ENCODE measurements around the gene NOA1.

The NOA1 gene

GRCh38 chr4:56977321-56978012 is at the start of gene NOA1:
NOA1 (minus strand) TSS chr4:56977606; CDS start chr4:56977585, 21 bp downstream.
- Histone ChIP-seq H3K4me3 (ENCODE audit: low read depth in 1 of 2, low read length in 2 of 2) (peak within 1 kb of the TSS; percentile 99), H3K27me3 (ENCODE audit: control insufficient read depth in 1 of 2, insufficient read depth in 2 of 2, low read length in 2 of 2) (no peaks in the 10 kb centered on the region), H3K9ac (ENCODE audit: low read depth in 1 of 2, low read length in 2 of 2) (peak within 1 kb of the TSS; percentile 78 to 97), H3K27ac (ENCODE audit: low read depth, low read length) (peak within 1 kb of the TSS; percentile 85), H3K9me3 (ENCODE audit: control insufficient read depth in 1 of 2, low read length in 2 of 2) (peaks cover 7 to 9% of the 10 kb centered on the region in 2 donors), H3K4me1 (ENCODE audit: control insufficient read depth in 1 of 2, insufficient read depth in 2 of 2, low read length in 2 of 2) (peaks cover 16 to 38% of the 10 kb centered on the region in 2 donors), H3K36me3 (ENCODE audit: control insufficient read depth in 1 of 2, insufficient read depth in 2 of 2, low read length in 2 of 2) (peaks cover 18 to 20% of the 10 kb centered on the region in 2 donors)

GRCh38 chr4:57023104-57023503 is 45.7 kb upstream of the NOA1 start:
- peaks cover 41 to 75% of the 10 kb centered on the region in 2 donors for H3K36me3 ChIP-seq (ENCODE audit: control insufficient read depth in 1 of 2, insufficient read depth in 2 of 2, low read length in 2 of 2)
- no peaks in the 10 kb centered on the region for H3K9me3 ChIP-seq (ENCODE audit: control insufficient read depth in 1 of 2, low read length in 2 of 2)
- H3K9ac ChIP-seq (ENCODE audit: low read depth in 1 of 2, low read length in 2 of 2): no peak overlapping the region
- no peaks in the 10 kb centered on the region for H3K27me3 ChIP-seq (ENCODE audit: control insufficient read depth in 1 of 2, insufficient read depth in 2 of 2, low read length in 2 of 2)
- H3K4me3 ChIP-seq (ENCODE audit: low read depth in 1 of 2, low read length in 2 of 2): no peak overlapping the region
- H3K27ac ChIP-seq (ENCODE audit: low read depth, low read length): no peak overlapping the region
- H3K4me1 ChIP-seq (ENCODE audit: control insufficient read depth in 1 of 2, insufficient read depth in 2 of 2, low read length in 2 of 2): no peaks in the 10 kb centered on the region

- Histone ChIP-seq H3K27me3 (ENCODE audit: control insufficient read depth in 1 of 2, insufficient read depth in 2 of 2, low read length in 2 of 2) (no peaks in the 10 kb centered on the region), H3K4me1 (ENCODE audit: control insufficient read depth in 1 of 2, insufficient read depth in 2 of 2, low read length in 2 of 2) (no peaks in the 10 kb centered on the region), H3K4me3 (ENCODE audit: low read depth in 1 of 2, low read length in 2 of 2) (no peak overlapping the region), H3K9me3 (ENCODE audit: control insufficient read depth in 1 of 2, low read length in 2 of 2) (no peaks in the 10 kb centered on the region), H3K27ac (ENCODE audit: low read depth, low read length) (no peak overlapping the region), H3K36me3 (ENCODE audit: control insufficient read depth in 1 of 2, insufficient read depth in 2 of 2, low read length in 2 of 2) (peaks cover 56 to 78% of the 10 kb centered on the region in 2 donors), H3K9ac (ENCODE audit: low read depth in 1 of 2, low read length in 2 of 2) (no peak overlapping the region)
These were observed 43.2 kb upstream of the NOA1 start for GRCh38 chr4:57020467-57021101.

GRCh38 chr4:57018980-57019379 is 41.6 kb upstream of the NOA1 start:
- H3K4me1 ChIP-seq (ENCODE audit: control insufficient read depth in 1 of 2, insufficient read depth in 2 of 2, low read length in 2 of 2): no peaks in the 10 kb centered on the region
- peaks cover 48 to 70% of the 10 kb centered on the region in 2 donors for H3K36me3 ChIP-seq (ENCODE audit: control insufficient read depth in 1 of 2, insufficient read depth in 2 of 2, low read length in 2 of 2)
- H3K27ac ChIP-seq (ENCODE audit: low read depth, low read length): no peak overlapping the region

GRCh38 chr4:57013543-57014120 is 36.2 kb upstream of the NOA1 start:
- Histone ChIP-seq H3K9me3 (ENCODE audit: control insufficient read depth in 1 of 2, low read length in 2 of 2) (no peaks in the 10 kb centered on the region), H3K9ac (ENCODE audit: low read depth in 1 of 2, low read length in 2 of 2) (no peak overlapping the region), H3K27ac (ENCODE audit: low read depth, low read length) (no peak overlapping the region), H3K36me3 (ENCODE audit: control insufficient read depth in 1 of 2, insufficient read depth in 2 of 2, low read length in 2 of 2) (peaks cover 41 to 75% of the 10 kb centered on the region in 2 donors), H3K4me1 (ENCODE audit: control insufficient read depth in 1 of 2, insufficient read depth in 2 of 2, low read length in 2 of 2) (no peaks in the 10 kb centered on the region), H3K4me3 (ENCODE audit: low read depth in 1 of 2, low read length in 2 of 2) (no peak overlapping the region), H3K27me3 (ENCODE audit: control insufficient read depth in 1 of 2, insufficient read depth in 2 of 2, low read length in 2 of 2) (no peaks in the 10 kb centered on the region)

More at GRCh38 chr4:57018980-57019379, 41.6 kb upstream of the NOA1 start:
- Histone ChIP-seq H3K27me3 (ENCODE audit: control insufficient read depth in 1 of 2, insufficient read depth in 2 of 2, low read length in 2 of 2) (no peaks in the 10 kb centered on the region), H3K9me3 (ENCODE audit: control insufficient read depth in 1 of 2, low read length in 2 of 2) (no peaks in the 10 kb centered on the region), H3K9ac (ENCODE audit: low read depth in 1 of 2, low read length in 2 of 2) (no peak overlapping the region), H3K4me3 (ENCODE audit: low read depth in 1 of 2, low read length in 2 of 2) (no peak overlapping the region)

GRCh38 chr4:56999751-57000150 is 22.3 kb upstream of the NOA1 start:
- Histone ChIP-seq H3K9ac (ENCODE audit: low read depth in 1 of 2, low read length in 2 of 2) (no peak overlapping the region), H3K4me1 (ENCODE audit: control insufficient read depth in 1 of 2, insufficient read depth in 2 of 2, low read length in 2 of 2) (no peaks in the 10 kb centered on the region), H3K9me3 (ENCODE audit: control insufficient read depth in 1 of 2, low read length in 2 of 2) (no peaks in the 10 kb centered on the region), H3K27me3 (ENCODE audit: control insufficient read depth in 1 of 2, insufficient read depth in 2 of 2, low read length in 2 of 2) (no peaks in the 10 kb centered on the region), H3K4me3 (ENCODE audit: low read depth in 1 of 2, low read length in 2 of 2) (no peak overlapping the region), H3K36me3 (ENCODE audit: control insufficient read depth in 1 of 2, insufficient read depth in 2 of 2, low read length in 2 of 2) (peaks cover 26 to 73% of the 10 kb centered on the region in 2 donors), H3K27ac (ENCODE audit: low read depth, low read length) (no peak overlapping the region)

GRCh38 chr4:56995525-56995924 is 18.1 kb upstream of the NOA1 start:
- Histone ChIP-seq H3K4me3 (ENCODE audit: low read depth in 1 of 2, low read length in 2 of 2) (no peak overlapping the region), H3K9me3 (ENCODE audit: control insufficient read depth in 1 of 2, low read length in 2 of 2) (no peaks in the 10 kb centered on the region), H3K27ac (ENCODE audit: low read depth, low read length) (no peak overlapping the region), H3K9ac (ENCODE audit: low read depth in 1 of 2, low read length in 2 of 2) (no peak overlapping the region), H3K36me3 (ENCODE audit: control insufficient read depth in 1 of 2, insufficient read depth in 2 of 2, low read length in 2 of 2) (peaks cover 34 to 75% of the 10 kb centered on the region in 2 donors), H3K4me1 (ENCODE audit: control insufficient read depth in 1 of 2, insufficient read depth in 2 of 2, low read length in 2 of 2) (no peaks in the 10 kb centered on the region), H3K27me3 (ENCODE audit: control insufficient read depth in 1 of 2, insufficient read depth in 2 of 2, low read length in 2 of 2) (no peaks in the 10 kb centered on the region)

GRCh38 chr4:56990109-56990905 is 12.9 kb upstream of the NOA1 start:
- H3K4me1 ChIP-seq (ENCODE audit: control insufficient read depth in 1 of 2, insufficient read depth in 2 of 2, low read length in 2 of 2): no peaks in the 10 kb centered on the region
- H3K27me3 ChIP-seq (ENCODE audit: control insufficient read depth in 1 of 2, insufficient read depth in 2 of 2, low read length in 2 of 2): no peaks in the 10 kb centered on the region
- H3K36me3 ChIP-seq (ENCODE audit: control insufficient read depth in 1 of 2, insufficient read depth in 2 of 2, low read length in 2 of 2): peaks cover 26 to 74% of the 10 kb centered on the region in 2 donors
- no peak overlapping the region for H3K27ac ChIP-seq (ENCODE audit: low read depth, low read length)
- H3K4me3 ChIP-seq (ENCODE audit: low read depth in 1 of 2, low read length in 2 of 2): no peak overlapping the region
- no peaks in the 10 kb centered on the region for H3K9me3 ChIP-seq (ENCODE audit: control insufficient read depth in 1 of 2, low read length in 2 of 2)
- no peak overlapping the region for H3K9ac ChIP-seq (ENCODE audit: low read depth in 1 of 2, low read length in 2 of 2)

- Histone ChIP-seq H3K9me3 (ENCODE audit: control insufficient read depth in 1 of 2, low read length in 2 of 2) (no peaks in the 10 kb centered on the region), H3K4me3 (ENCODE audit: low read depth in 1 of 2, low read length in 2 of 2) (no peak overlapping the region), H3K27me3 (ENCODE audit: control insufficient read depth in 1 of 2, insufficient read depth in 2 of 2, low read length in 2 of 2) (no peaks in the 10 kb centered on the region), H3K27ac (ENCODE audit: low read depth, low read length) (no peak overlapping the region), H3K4me1 (ENCODE audit: control insufficient read depth in 1 of 2, insufficient read depth in 2 of 2, low read length in 2 of 2) (peaks cover 2 to 7% of the 10 kb centered on the region in 2 donors), H3K9ac (ENCODE audit: low read depth in 1 of 2, low read length in 2 of 2) (no peak overlapping the region), H3K36me3 (ENCODE audit: control insufficient read depth in 1 of 2, insufficient read depth in 2 of 2, low read length in 2 of 2) (peaks cover 22 to 53% of the 10 kb centered on the region in 2 donors)
These were observed 9.5 kb upstream of the NOA1 start for GRCh38 chr4:56986952-56987351.

Data from duodenal mucosa (tissue), 2 donors.